IMR-90 (cell line): ENCODE results near the gene EIF4G3.

Experiments
- BHLHE40 ChIP-seq: fragments of 150-350 bp; IDR thresholded peaks from 2 replicates; pipeline ENCODE4 v1.6.1; 2016; ENCODE audit warnings: mild to moderate bottlenecking, low read depth, low read length
- CEBPB ChIP-seq: IDR thresholded peaks from 2 replicates; pipeline ENCODE4 v1.6.1; 2012; ENCODE audit warnings: low read depth, low read length, improper control_type of control experiment
- CTCF ChIP-seq: conservative IDR thresholded peaks from 2 replicates; pipeline ENCODE4 v1.5.1; 2012; ENCODE audit warnings: mild to moderate bottlenecking, low read depth, low read length, improper control_type of control experiment
- FOS ChIP-seq: fragments of 150-350 bp; IDR thresholded peaks from 2 replicates; pipeline ENCODE4 v1.6.1; 2016; ENCODE audit warnings: low read depth, low read length
- MXI1 ChIP-seq: IDR thresholded peaks from 2 replicates; pipeline ENCODE4 v1.6.1; 2012; ENCODE audit warnings: low read depth, mild to moderate bottlenecking, low read length, moderate library complexity, borderline replicate concordance
- POLR2A ChIP-seq: IDR thresholded peaks from 2 replicates; pipeline ENCODE4 v1.6.1; 2012; ENCODE audit warnings: mild to moderate bottlenecking, low read depth, low read length
- RAD21 ChIP-seq: IDR thresholded peaks from 2 replicates; pipeline ENCODE4 v1.6.1; 2012; ENCODE audit warnings: low read length, improper control_type of control experiment
- SMC3 ChIP-seq: fragments of 150-350 bp; IDR thresholded peaks from 2 replicates; pipeline ENCODE4 v1.6.1; 2016; ENCODE audit warnings: low read depth, mild to moderate bottlenecking, antibody characterized with exemption, low read length, moderate library complexity
- USF2 ChIP-seq: fragments of 150-350 bp; IDR thresholded peaks from 2 replicates; pipeline ENCODE4 v1.6.1; 2017; ENCODE audit warnings: mild to moderate bottlenecking, antibody characterized with exemption, low read length, low read depth

GRCh38 chr1:20899154-20899972 is 277.3 kb downstream of the EIF4G3 start:
- TF ChIP-seq CTCF (no peak), POLR2A (no peak), SMC3 (no peak), CEBPB (no peak), FOS (no peak), USF2 (no peak), MXI1 (no peak), BHLHE40 (no peak), RAD21 (no peak)
